Caco-2 (cell line): ENCODE measurements around the gene MACROD2. TPM values are rescaled to one million over a fixed set of nuclear protein-coding genes. Genes with fewer than 3 reads are reported as not detected.

Experiments used
- BruUV-seq: library from RNA; stranded (reverse); fragments of 400-500 nt; replicated peaks from 2 replicates; lab custom pipeline; 2021; lab: Mats Ljungman, UMichigan
- CTCF ChIA-PET: fragments of 300-600 bp; sonication (Branson Sonifier 250); formaldehyde crosslinking; loops from one replicate; lab custom pipeline; 2022; ENCODE audit warnings: antibody characterized with exemption; lab: Charles Lee
- POLR2A ChIA-PET: fragments of 300-600 bp; sonication (Branson Sonifier 250); formaldehyde crosslinking; loops from one replicate; lab custom pipeline; 2022; ENCODE audit warnings: antibody characterized with exemption; lab: Charles Lee
- DNase-seq, 2 experiments: peaks; one replicate each; pipeline versions ENCODE4 v3.0.0 to v3.0.0-alpha.2; 2020 to 2022
- H3K27me3 ChIP-seq: replicated peaks from 2 replicates; pipeline ENCODE4 v1.6.0; 2011; ENCODE audit warnings: low read length; ENCODE audit not compliant: control insufficient read depth, insufficient read depth
- H3K36me3 ChIP-seq: 2 replicates; pipeline ENCODE4 v1.5.1; 2011; ENCODE audit warnings: low read length; ENCODE audit not compliant: control insufficient read depth, insufficient read depth
- H3K4me1 ChIP-seq: fragments of 250-450 bp; sonication (Bioruptor Pico); 2 replicates; pipeline ENCODE4 v1.5.1; 2020; ENCODE audit warnings: mild to moderate bottlenecking
- H3K4me3 ChIP-seq: 2 replicates; pipeline ENCODE4 v1.5.1; 2011; ENCODE audit warnings: low read depth, mild to moderate bottlenecking, control low read depth, low read length
- H3K9me3 ChIP-seq: fragments of 250-450 bp; sonication (Bioruptor Pico); 2 replicates; pipeline ENCODE4 v1.5.1; 2020; ENCODE audit warnings: mild to moderate bottlenecking, moderate library complexity
- H3K27ac Mint-ChIP-seq: one replicate; pipeline ENCODE4 v1.8.0; 2022; ENCODE audit warnings: mixed read lengths; ENCODE audit not compliant: unreplicated experiment
- H3K27me3 Mint-ChIP-seq: one replicate; pipeline ENCODE4 v1.8.0; 2022; ENCODE audit warnings: mixed read lengths; ENCODE audit not compliant: insufficient read depth, unreplicated experiment
- H3K36me3 Mint-ChIP-seq: one replicate; pipeline ENCODE4 v1.8.0; 2022; ENCODE audit warnings: mild to moderate bottlenecking, mixed read lengths; ENCODE audit not compliant: insufficient read depth, unreplicated experiment
- H3K4me1 Mint-ChIP-seq: one replicate; pipeline ENCODE4 v1.8.0; 2022; ENCODE audit warnings: low read depth, mixed read lengths; ENCODE audit not compliant: unreplicated experiment
- H3K4me3 Mint-ChIP-seq: one replicate; pipeline ENCODE4 v1.8.0; 2022; ENCODE audit warnings: mild to moderate bottlenecking, moderate library complexity, mixed read lengths; ENCODE audit not compliant: unreplicated experiment
- H3K9me3 Mint-ChIP-seq: one replicate; pipeline ENCODE4 v1.8.0; 2022; ENCODE audit warnings: mixed read lengths; ENCODE audit not compliant: unreplicated experiment
- intact Hi-C: fragments of 100-400 bp; cut with micrococcal nuclease; formaldehyde crosslinking; loops from one replicate; pipeline ENCODE4 v1.10.0; 2022; ENCODE audit not compliant: unreplicated experiment
- total RNA-seq: library from RNA; stranded (reverse); gene quantifications from 2 replicates; pipeline ENCODE4 v1.2.3, GENCODE V29; 2022
- TF ChIP-seq, protein P1 (sequence below), 2 experiments: fragments of 200-600 bp in 1 of 2; IDR thresholded peaks; 1 replicate in 1 of 2; 2 replicates in 1 of 2; pipeline versions ENCODE4 v1.5.1 to v1.8.0; 2011 to 2022; ENCODE audit warnings: antibody characterized with exemption in 1 of 2, control low read depth in 1 of 2, inconsistent platforms in 1 of 2, low read depth in 1 of 2, low read length in 1 of 2, mild to moderate bottlenecking in 1 of 2, moderate library complexity in 1 of 2; ENCODE audit not compliant: insufficient read depth in 1 of 2, severe bottlenecking in 1 of 2, unreplicated experiment in 1 of 2

MACROD2 gene
- total RNA-seq, 1 experiment from 2014 or later: 6.4 TPM

DNA sequence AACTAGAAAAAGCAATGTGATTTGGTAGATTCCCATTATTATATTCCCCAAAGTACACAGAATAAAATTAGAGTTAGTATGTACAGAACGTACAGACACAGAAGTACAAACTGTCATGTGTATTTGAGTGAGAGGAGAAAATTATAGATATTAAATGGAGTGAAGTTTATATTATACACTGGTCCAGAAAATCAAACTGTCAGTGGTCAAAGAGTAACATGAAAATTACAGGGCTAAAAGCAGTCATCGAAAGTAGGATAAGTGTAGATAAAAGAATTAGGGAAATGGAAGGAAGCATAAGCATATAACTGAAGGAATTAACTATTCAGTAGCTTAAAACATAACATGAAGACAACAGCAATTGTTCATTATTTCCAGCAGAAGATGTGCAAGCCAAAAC is 35.2 kb upstream of the MACROD2 start:
- ChIA-PET CTCF (no interaction called here), POLR2A (no interaction called here)
- H3K27ac Mint-ChIP-seq: no peak overlapping the region
- H3K27me3 Mint-ChIP-seq: peaks cover 6% of the 10 kb centered on the region
- no peaks in the 10 kb centered on the region for H3K36me3 ChIP-seq
- H3K9me3 Mint-ChIP-seq: no peaks in the 10 kb centered on the region
- H3K27me3 ChIP-seq: no peaks in the 10 kb centered on the region
- H3K4me1 Mint-ChIP-seq: no peaks in the 10 kb centered on the region
- DNase-seq: no peak
- TF ChIP-seq, protein P1, sequence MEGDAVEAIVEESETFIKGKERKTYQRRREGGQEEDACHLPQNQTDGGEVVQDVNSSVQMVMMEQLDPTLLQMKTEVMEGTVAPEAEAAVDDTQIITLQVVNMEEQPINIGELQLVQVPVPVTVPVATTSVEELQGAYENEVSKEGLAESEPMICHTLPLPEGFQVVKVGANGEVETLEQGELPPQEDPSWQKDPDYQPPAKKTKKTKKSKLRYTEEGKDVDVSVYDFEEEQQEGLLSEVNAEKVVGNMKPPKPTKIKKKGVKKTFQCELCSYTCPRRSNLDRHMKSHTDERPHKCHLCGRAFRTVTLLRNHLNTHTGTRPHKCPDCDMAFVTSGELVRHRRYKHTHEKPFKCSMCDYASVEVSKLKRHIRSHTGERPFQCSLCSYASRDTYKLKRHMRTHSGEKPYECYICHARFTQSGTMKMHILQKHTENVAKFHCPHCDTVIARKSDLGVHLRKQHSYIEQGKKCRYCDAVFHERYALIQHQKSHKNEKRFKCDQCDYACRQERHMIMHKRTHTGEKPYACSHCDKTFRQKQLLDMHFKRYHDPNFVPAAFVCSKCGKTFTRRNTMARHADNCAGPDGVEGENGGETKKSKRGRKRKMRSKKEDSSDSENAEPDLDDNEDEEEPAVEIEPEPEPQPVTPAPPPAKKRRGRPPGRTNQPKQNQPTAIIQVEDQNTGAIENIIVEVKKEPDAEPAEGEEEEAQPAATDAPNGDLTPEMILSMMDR (IDR thresholded peaks at IDR 0.05; ENCODE audit: insufficient read depth in 1 of 2, low read depth in 1 of 2, low read length in 1 of 2, severe bottlenecking in 1 of 2, unreplicated experiment in 1 of 2): no peak
- no peaks in the 10 kb centered on the region for H3K4me1 ChIP-seq
- no peak overlapping the region for H3K4me3 ChIP-seq
- H3K36me3 Mint-ChIP-seq: no peaks in the 10 kb centered on the region
- intact Hi-C loops: no loop called here
- BruUV-seq: no TSS peak
- H3K4me3 Mint-ChIP-seq: no peak overlapping the region
- H3K9me3 ChIP-seq: 0 out of 2 replicates have a peak, but pooled peaks cover 3% of the 10 kb centered on the region

DNA sequence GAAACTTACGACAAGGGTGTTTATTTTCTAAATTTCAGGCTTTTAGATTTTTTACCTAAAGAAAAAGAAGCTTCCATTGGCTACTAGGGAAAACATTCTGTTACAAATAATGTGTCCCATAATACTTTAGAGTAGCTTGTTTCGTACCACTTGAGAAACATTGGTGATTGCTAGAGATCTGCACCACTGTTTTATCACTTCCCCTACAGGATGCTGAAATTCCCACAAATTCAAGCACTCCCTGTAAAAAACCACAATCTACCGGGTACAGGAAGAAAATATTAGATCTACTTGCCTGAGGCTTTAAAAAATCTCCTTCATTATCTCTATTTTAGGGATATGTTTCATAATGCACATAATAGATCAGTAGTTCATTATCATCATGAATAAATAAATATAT is 34.8 kb upstream of the MACROD2 start:
- TF ChIP-seq, protein P1 (IDR thresholded peaks at IDR 0.05; ENCODE audit: insufficient read depth in 1 of 2, low read depth in 1 of 2, low read length in 1 of 2, severe bottlenecking in 1 of 2, unreplicated experiment in 1 of 2): no peak
- DNase-seq: no peak
- Histone ChIP-seq H3K4me1 (no peaks in the 10 kb centered on the region), H3K36me3 (no peaks in the 10 kb centered on the region), H3K27me3 (no peaks in the 10 kb centered on the region), H3K9me3 (0 out of 2 replicates have a peak, but pooled peaks cover 3% of the 10 kb centered on the region), H3K4me3 (no peak overlapping the region)
- ChIA-PET POLR2A (no interaction called here), CTCF (no interaction called here)
- Mint-ChIP-seq H3K27ac (no peak overlapping the region), H3K9me3 (no peaks in the 10 kb centered on the region), H3K4me1 (no peaks in the 10 kb centered on the region), H3K36me3 (no peaks in the 10 kb centered on the region), H3K4me3 (no peak overlapping the region), H3K27me3 (peaks cover 6% of the 10 kb centered on the region)
- intact Hi-C loops: no loop called here
- no TSS peak for BruUV-seq

- BruUV-seq: no TSS peak
- no peak for DNase-seq
- ChIA-PET CTCF (no interaction called here), POLR2A (no interaction called here)
- Mint-ChIP-seq H3K36me3 (no peaks in the 10 kb centered on the region), H3K4me1 (no peaks in the 10 kb centered on the region), H3K9me3 (no peaks in the 10 kb centered on the region), H3K4me3 (no peak overlapping the region), H3K27me3 (peaks cover 19% of the 10 kb centered on the region), H3K27ac (no peak overlapping the region)
- Histone ChIP-seq H3K4me1 (no peaks in the 10 kb centered on the region), H3K36me3 (no peaks in the 10 kb centered on the region), H3K9me3 (no peaks in the 10 kb centered on the region; the same call in 1 of the 2 replicates), H3K27me3 (no peaks in the 10 kb centered on the region; the same call in 1 of the 2 replicates), H3K4me3 (no peak overlapping the region)
- TF ChIP-seq, protein P1 (IDR thresholded peaks at IDR 0.05; ENCODE audit: insufficient read depth in 1 of 2, low read depth in 1 of 2, low read length in 1 of 2, severe bottlenecking in 1 of 2, unreplicated experiment in 1 of 2): no peak
- intact Hi-C loops: no loop called here
These were observed 11.1 kb upstream of the MACROD2 start for GRCh38 chr20:13984211-13984610.
